GM12864 (cell line): ENCODE results near the gene CPSF4.
"Not testable (repeated sequence)": the region's sequence is repeated elsewhere in the genome, so short reads cannot be mapped to it uniquely, and the experiment has no call there.

ENCODE experiments used
- DNase-seq: peaks from one replicate; pipeline ENCODE4 v3.0.0-alpha.2; 2011; ENCODE audit warnings: low read depth
- H3K4me3 ChIP-seq: 2 replicates; pipeline ENCODE4 v1.5.1; 2011; ENCODE audit warnings: mild to moderate bottlenecking, low read depth, low read length, control low read depth
- CTCF ChIP-seq: IDR thresholded peaks from 2 replicates; pipeline ENCODE4 v1.5.1; 2011; ENCODE audit warnings: low read depth, mild to moderate bottlenecking, moderate library complexity, low read length, control low read depth, inconsistent platforms; ENCODE audit errors: missing control alignments

The CPSF4 gene

GRCh38 chr7:99409192-99409572, 29.6 kb upstream of the CPSF4 start:
- TF ChIP-seq CTCF = peak; percentile 1
- peak overlapping the region; percentile 95 for H3K4me3 ChIP-seq
- DNase-seq = no peak

- H3K4me3 ChIP-seq = peak overlapping the region; percentile 95
- TF ChIP-seq CTCF = no peak
- no peak for DNase-seq
Measured at GRCh38 chr7:99409806-99410205, 28.9 kb upstream of the CPSF4 start.

DNA sequence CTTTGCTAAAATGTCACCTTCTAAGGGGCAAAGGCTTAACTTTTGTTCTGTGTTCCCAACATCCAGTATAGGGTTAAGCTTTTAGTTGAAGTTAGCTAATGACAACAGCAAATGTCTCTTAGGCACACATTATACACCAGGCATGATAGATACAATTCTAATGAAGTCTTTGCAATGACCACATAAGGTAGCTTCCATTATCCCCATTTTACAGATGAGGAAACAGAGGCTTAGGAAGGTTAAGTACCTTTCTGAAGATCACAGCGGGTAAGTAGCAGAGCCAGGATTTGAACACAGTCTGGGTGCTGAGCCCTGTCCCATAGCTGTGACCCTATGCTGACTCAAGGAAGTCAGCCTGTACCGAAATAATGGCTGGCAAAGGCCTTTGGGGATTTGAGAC, 28.1 kb upstream of the CPSF4 start:
- no peak for TF ChIP-seq CTCF
- no peak overlapping the region; the same call in 1 of the 2 replicates for H3K4me3 ChIP-seq
- no peak for DNase-seq

GRCh38 chr7:99415513-99416127, 23.1 kb upstream of the CPSF4 start:
- H3K4me3 ChIP-seq, DNase-seq: not testable (repeated sequence)
- peak; percentile 49 for TF ChIP-seq CTCF

- no peak for DNase-seq
- no peak for TF ChIP-seq CTCF
Measured at GRCh38 chr7:99418260-99418659, 20.5 kb upstream of the CPSF4 start.

DNA sequence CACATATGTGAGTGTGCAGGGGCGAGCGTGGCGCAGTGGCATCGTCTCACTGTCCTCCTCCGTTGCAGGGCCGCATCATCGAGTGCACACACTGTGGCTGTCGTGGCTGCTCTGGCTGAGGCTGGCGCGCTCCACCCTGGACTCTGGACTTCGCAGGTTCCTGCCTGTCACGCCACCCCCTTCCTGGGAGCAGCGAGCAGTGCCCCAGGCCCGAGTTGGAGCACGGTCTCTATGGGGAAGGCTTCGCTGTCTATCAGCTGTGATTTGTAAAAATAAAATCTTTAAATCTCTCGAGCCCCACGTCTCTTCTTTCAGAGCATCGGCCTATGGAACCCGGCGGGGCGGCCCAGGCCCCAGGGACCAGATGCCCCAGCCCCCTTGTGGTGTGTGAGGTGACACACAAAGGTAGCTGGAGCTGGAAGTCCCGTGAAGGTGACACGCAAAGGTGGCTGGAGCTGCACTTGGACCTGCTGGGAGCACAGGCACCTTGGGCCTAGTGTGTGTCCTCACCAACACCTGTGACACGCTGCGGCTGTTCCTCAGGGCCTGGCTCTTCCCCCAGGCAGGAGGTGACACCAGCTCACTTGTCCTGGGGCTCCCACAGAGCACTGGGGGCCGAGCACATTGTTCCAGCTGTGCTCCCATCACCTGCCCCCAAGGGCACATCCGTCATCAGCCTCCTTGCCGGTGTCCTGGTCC, 19.3 kb upstream of the CPSF4 start:
- DNase-seq = no peak
- no peak for TF ChIP-seq CTCF
- no peak overlapping the region for H3K4me3 ChIP-seq

More at GRCh38 chr7:99418260-99418659, 20.5 kb upstream of the CPSF4 start:
- H3K4me3 ChIP-seq = no peak overlapping the region

DNA sequence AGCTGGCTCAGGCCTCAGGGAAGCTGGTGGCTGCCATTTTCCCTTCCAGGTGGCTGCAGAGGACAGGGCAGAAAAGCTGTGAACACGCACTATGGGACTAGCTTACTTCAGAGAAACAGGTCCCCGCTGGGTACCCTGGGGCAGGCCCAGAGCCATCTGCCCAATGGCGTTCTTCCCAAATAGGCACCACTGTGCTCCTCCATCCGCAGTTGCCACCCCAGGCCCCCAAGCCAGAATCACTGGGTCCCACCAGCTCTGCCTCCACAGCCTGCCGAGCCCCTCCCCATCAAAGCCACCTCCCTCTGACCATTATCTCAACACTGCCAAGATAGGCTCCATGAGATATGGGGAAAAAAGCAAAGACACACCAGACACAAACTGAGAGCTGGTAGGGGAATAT, 18.5 kb upstream of the CPSF4 start:
- no peak for DNase-seq
- H3K4me3 ChIP-seq = no peak overlapping the region
- no peak for TF ChIP-seq CTCF
